Measurements from ENCODE around the gene SETD3.

The SETD3 gene

DNA sequence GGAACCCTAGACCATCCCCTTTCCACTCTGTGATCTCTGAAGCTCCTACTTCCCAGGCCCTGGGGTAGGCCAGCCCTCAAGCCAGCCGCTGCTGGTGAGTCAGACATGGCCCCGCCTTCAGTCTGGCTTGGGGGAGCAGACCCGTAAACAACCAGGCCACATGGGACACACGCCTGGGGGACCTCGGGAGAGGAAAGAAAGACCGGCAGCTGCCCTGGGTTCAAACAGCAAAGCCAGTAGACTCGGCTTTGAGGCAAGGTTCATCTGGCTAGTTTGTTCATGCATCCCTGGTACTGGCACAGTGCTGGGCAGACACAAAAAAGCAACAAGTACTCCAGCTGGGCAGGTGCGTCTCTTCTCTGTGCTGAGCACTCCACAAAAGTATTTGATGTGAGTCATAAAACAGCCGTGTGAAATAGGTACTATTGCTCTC, 101.9 kb downstream of the SETD3 start:
- Histone ChIP-seq H3K4me3 (ENCODE audit: low read depth, low read length, poor library complexity, severe bottlenecking) (no peak overlapping the region), H3K79me2 (ENCODE audit: insufficient read depth, low read length) (no peaks in the 10 kb centered on the region), H3K4me1 (ENCODE audit: insufficient read depth, low read length, severe bottlenecking) (no peaks in the 10 kb centered on the region), H2AFZ (ENCODE audit: low read length) (no peak overlapping the region), H3K27me3 (ENCODE audit: insufficient read depth, low read length) (no peaks in the 10 kb centered on the region), H3K4me2 (ENCODE audit: low read length) (no peak overlapping the region), H3K9me2 (ENCODE audit: low read depth, low read length) (no peaks in the 10 kb centered on the region), H3K9ac (ENCODE audit: low read length) (no peak overlapping the region), H3K36me3 (ENCODE audit: insufficient read depth, low read length) (no peaks in the 10 kb centered on the region), H4K20me1 (ENCODE audit: insufficient read depth, low read length) (no peaks in the 10 kb centered on the region), H3K27ac (ENCODE audit: low read depth, low read length, poor library complexity, severe bottlenecking) (no peak overlapping the region), H3F3A (ENCODE audit: insufficient read depth, low read length) (no peaks in the 10 kb centered on the region), H3K9me3 (ENCODE audit: low read length) (no peaks in the 10 kb centered on the region)
- no peak for TF ChIP-seq EZH2 (IDR thresholded peaks at IDR 0.05; ENCODE audit: borderline replicate concordance, low read length)

- H4K20me1 ChIP-seq (ENCODE audit: insufficient read depth, low read length), result no peaks in the 10 kb centered on the region
- no peaks in the 10 kb centered on the region for H3K9me3 ChIP-seq (ENCODE audit: low read length)
- H3K4me3 ChIP-seq (ENCODE audit: low read depth, low read length, poor library complexity, severe bottlenecking), result no peak overlapping the region
- TF ChIP-seq EZH2 (IDR thresholded peaks at IDR 0.05; ENCODE audit: borderline replicate concordance, low read length) (no peak), CTCF (IDR thresholded peaks at IDR 0.05; ENCODE audit: low read length) (no peak)
- H3K4me1 ChIP-seq (ENCODE audit: insufficient read depth, low read length, severe bottlenecking), result no peaks in the 10 kb centered on the region
- H3K9ac ChIP-seq (ENCODE audit: low read length), result no peak overlapping the region
- no peaks in the 10 kb centered on the region for H3K36me3 ChIP-seq (ENCODE audit: insufficient read depth, low read length)
- no peak overlapping the region for H3K4me2 ChIP-seq (ENCODE audit: low read length)
- H3K79me2 ChIP-seq (ENCODE audit: insufficient read depth, low read length), result no peaks in the 10 kb centered on the region
- no peaks in the 10 kb centered on the region for H3K9me2 ChIP-seq (ENCODE audit: low read depth, low read length)
- no peaks in the 10 kb centered on the region for H3K27me3 ChIP-seq (ENCODE audit: insufficient read depth, low read length)
- no peak overlapping the region for H2AFZ ChIP-seq (ENCODE audit: low read length)
- no peak overlapping the region for H3K27ac ChIP-seq (ENCODE audit: low read depth, low read length, poor library complexity, severe bottlenecking)
- H3F3A ChIP-seq (ENCODE audit: insufficient read depth, low read length), result no peaks in the 10 kb centered on the region
Measured at GRCh38 chr14:99377951-99378350, 102.7 kb downstream of the SETD3 start.

GRCh38 chr14:99374964-99375363, 105.7 kb downstream of the SETD3 start:
- H3K4me2 ChIP-seq (ENCODE audit: low read length), result no peak overlapping the region
- no peaks in the 10 kb centered on the region for H3F3A ChIP-seq (ENCODE audit: insufficient read depth, low read length)
- H3K4me1 ChIP-seq (ENCODE audit: insufficient read depth, low read length, severe bottlenecking), result no peaks in the 10 kb centered on the region
- TF ChIP-seq EZH2 (IDR thresholded peaks at IDR 0.05; ENCODE audit: borderline replicate concordance, low read length) (no peak), CTCF (IDR thresholded peaks at IDR 0.05; ENCODE audit: low read length) (no peak)
- H3K4me3 ChIP-seq (ENCODE audit: low read depth, low read length, poor library complexity, severe bottlenecking), result no peak overlapping the region
- H4K20me1 ChIP-seq (ENCODE audit: insufficient read depth, low read length), result no peaks in the 10 kb centered on the region
- no peaks in the 10 kb centered on the region for H3K9me2 ChIP-seq (ENCODE audit: low read depth, low read length)
- H3K9ac ChIP-seq (ENCODE audit: low read length), result no peak overlapping the region
- H3K79me2 ChIP-seq (ENCODE audit: insufficient read depth, low read length), result no peaks in the 10 kb centered on the region
- H3K27ac ChIP-seq (ENCODE audit: low read depth, low read length, poor library complexity, severe bottlenecking), result no peak overlapping the region
- H2AFZ ChIP-seq (ENCODE audit: low read length), result no peak overlapping the region
- no peaks in the 10 kb centered on the region for H3K9me3 ChIP-seq (ENCODE audit: low read length)
- no peaks in the 10 kb centered on the region for H3K27me3 ChIP-seq (ENCODE audit: insufficient read depth, low read length)
- no peaks in the 10 kb centered on the region for H3K36me3 ChIP-seq (ENCODE audit: insufficient read depth, low read length)

DNA sequence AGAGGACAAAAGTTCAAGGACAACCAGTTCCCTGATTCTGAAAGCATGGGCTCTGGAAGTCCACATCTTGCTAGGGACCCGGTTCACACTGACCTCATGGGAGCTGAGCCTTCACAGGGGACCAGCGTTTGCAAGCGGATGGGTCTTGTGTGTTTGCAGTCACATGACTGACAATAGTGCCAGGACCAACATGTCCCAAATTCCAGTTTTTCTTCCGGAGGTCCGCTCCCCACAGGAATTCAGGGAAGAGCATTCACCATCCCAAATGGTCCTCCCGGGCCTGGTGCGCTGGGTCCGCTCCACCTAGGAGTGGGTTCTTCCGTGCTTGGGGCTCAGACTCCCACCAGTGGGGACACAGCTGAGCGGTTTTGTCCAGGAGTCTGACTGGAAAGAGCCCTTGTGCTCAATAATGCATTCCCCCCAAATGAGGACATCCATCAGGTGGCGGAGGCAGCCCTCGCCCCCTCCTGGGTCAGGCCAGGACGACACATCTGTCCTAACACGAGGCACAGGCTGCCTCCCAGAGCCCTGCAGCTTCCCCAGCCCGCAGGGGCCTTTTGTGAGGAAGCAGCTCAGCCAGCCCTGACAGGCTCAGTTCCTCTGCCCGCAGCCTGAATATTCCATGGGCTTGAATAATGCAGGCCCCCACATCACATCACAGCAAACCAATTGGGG, 116.9 kb downstream of the SETD3 start:
- H3K9me3 ChIP-seq (ENCODE audit: low read length), result no peaks in the 10 kb centered on the region
- TF ChIP-seq EZH2 (IDR thresholded peaks at IDR 0.05; ENCODE audit: borderline replicate concordance, low read length), result no peak
- TF ChIP-seq CTCF (IDR thresholded peaks at IDR 0.05; ENCODE audit: low read length), result no peak
- no peaks in the 10 kb centered on the region for H3K9me2 ChIP-seq (ENCODE audit: low read depth, low read length)
- H3K79me2 ChIP-seq (ENCODE audit: insufficient read depth, low read length), result no peaks in the 10 kb centered on the region
- no peaks in the 10 kb centered on the region for H4K20me1 ChIP-seq (ENCODE audit: insufficient read depth, low read length)
- no peaks in the 10 kb centered on the region for H3F3A ChIP-seq (ENCODE audit: insufficient read depth, low read length)
- no peaks in the 10 kb centered on the region for H3K4me1 ChIP-seq (ENCODE audit: insufficient read depth, low read length, severe bottlenecking)
- no peak overlapping the region for H3K4me3 ChIP-seq (ENCODE audit: low read depth, low read length, poor library complexity, severe bottlenecking)
- H2AFZ ChIP-seq (ENCODE audit: low read length), result no peak overlapping the region
- no peak overlapping the region for H3K4me2 ChIP-seq (ENCODE audit: low read length)
- H3K36me3 ChIP-seq (ENCODE audit: insufficient read depth, low read length), result no peaks in the 10 kb centered on the region
- no peak overlapping the region for H3K27ac ChIP-seq (ENCODE audit: low read depth, low read length, poor library complexity, severe bottlenecking)
- no peaks in the 10 kb centered on the region; the same call in 1 of the 2 replicates for H3K27me3 ChIP-seq (ENCODE audit: insufficient read depth, low read length)
- no peak overlapping the region for H3K9ac ChIP-seq (ENCODE audit: low read length)

Data from OCI-LY1 (cell line).